Immature natural killer cell (primary cell): ENCODE measurements around the gene IKBKG. TPM values are rescaled to one million over a fixed set of nuclear protein-coding genes. Genes with fewer than 3 reads are reported as not detected.
A peak's percentile ranks its signal among the peaks of the same experiment; 100 is the strongest.
"Not testable (repeated sequence)": the region's sequence is repeated elsewhere in the genome, so short reads cannot be mapped to it uniquely, and the experiment has no call there.

Experiments
- DNase-seq, 3 donors: peaks; one replicate each; pipeline ENCODE4 v3.0.0; 2022; ENCODE audit warnings: mixed read lengths in 1 of 3
- H3K27ac Mint-ChIP-seq, 6 donors: one replicate each; pipeline ENCODE4 v1.8.0; 2020; ENCODE audit warnings: mixed read lengths in 6 of 6, mild to moderate bottlenecking in 5 of 6, inconsistent platforms in 4 of 6, moderate library complexity in 3 of 6
- H3K27me3 Mint-ChIP-seq, 3 donors: one replicate each; pipeline ENCODE4 v1.8.0; 2020 to 2021; ENCODE audit warnings: low read depth in 3 of 3, mild to moderate bottlenecking in 3 of 3, mixed read lengths in 3 of 3, moderate library complexity in 3 of 3, inconsistent platforms in 1 of 3
- H3K36me3 Mint-ChIP-seq, 3 donors: one replicate each; pipeline ENCODE4 v1.8.0; 2020; ENCODE audit warnings: mixed read lengths in 3 of 3, inconsistent platforms in 2 of 3, mild to moderate bottlenecking in 2 of 3
- H3K4me1 Mint-ChIP-seq, 2 donors: one replicate each; pipeline ENCODE4 v1.8.0; 2020; ENCODE audit warnings: inconsistent platforms in 2 of 2, mild to moderate bottlenecking in 2 of 2, mixed read lengths in 2 of 2, moderate library complexity in 1 of 2
- H3K4me3 Mint-ChIP-seq, 5 donors: one replicate each; pipeline ENCODE4 v1.8.0; 2020; ENCODE audit warnings: mild to moderate bottlenecking in 5 of 5, mixed read lengths in 5 of 5, inconsistent platforms in 3 of 5, moderate library complexity in 3 of 5
- H3K9me3 Mint-ChIP-seq, 6 donors: one replicate each; pipeline ENCODE4 v1.8.0; 2020; ENCODE audit warnings: mild to moderate bottlenecking in 6 of 6, mixed read lengths in 6 of 6, inconsistent platforms in 4 of 6, moderate library complexity in 3 of 6
- polyA plus RNA-seq, 3 donors: library from polyadenylated mRNA; unstranded; fragments of 300-500 nt; fragmentation: Illumina TruSeq; gene quantifications; one replicate each; pipeline ENCODE4 v1.2.3, GENCODE V29; 2021

The IKBKG gene
- polyA plus RNA-seq, 3 donors from 2014 or later = 41.4 to 69.4 (median 45.9) TPM

GRCh38 chrX:154534526-154535322, 12.7 kb upstream of the IKBKG start:
- DNase-seq = peak; percentile 89 to 91 (median 89)
- H3K4me3 Mint-ChIP-seq = peak overlapping the region in 1 of 5 donors; percentile 33
- peaks cover 2 to 14% (median 4%) of the 10 kb centered on the region in 3 donors for H3K27me3 Mint-ChIP-seq
- peak overlapping the region; percentile 48 to 89 (median 70) for H3K27ac Mint-ChIP-seq
- peaks cover 4 to 9% (median 4%) of the 10 kb centered on the region in 3 donors for H3K36me3 Mint-ChIP-seq
- no peaks in the 10 kb centered on the region for H3K9me3 Mint-ChIP-seq
- peaks cover 27 to 32% of the 10 kb centered on the region in 2 donors for H3K4me1 Mint-ChIP-seq

- Mint-ChIP-seq H3K4me1 (peaks cover 30 to 38% of the 10 kb centered on the region in 2 donors), H3K27me3 (peaks cover 2 to 14% (median 4%) of the 10 kb centered on the region in 3 donors), H3K4me3 (no peak overlapping the region), H3K36me3 (peaks cover 4 to 9% (median 4%) of the 10 kb centered on the region in 3 donors), H3K9me3 (peaks cover 0 to 1% (median 0%) of the 10 kb centered on the region in 6 donors), H3K27ac (peak overlapping the region in 2 of 6 donors; percentile 50 to 56)
- no peak for DNase-seq
Measured at GRCh38 chrX:154535892-154536291, 11.5 kb upstream of the IKBKG start.

- Mint-ChIP-seq H3K9me3 (peaks cover 0 to 1% (median 0%) of the 10 kb centered on the region in 6 donors), H3K36me3 (peaks cover 4 to 9% (median 7%) of the 10 kb centered on the region in 3 donors), H3K4me3 (peak overlapping the region; percentile 2 to 69 (median 34)), H3K4me1 (peaks cover 55 to 63% of the 10 kb centered on the region in 2 donors), H3K27ac (peak overlapping the region; percentile 73 to 92 (median 88)), H3K27me3 (peaks cover 4 to 19% (median 5%) of the 10 kb centered on the region in 3 donors)
- DNase-seq = no peak
Measured at GRCh38 chrX:154539077-154539476, 8.3 kb upstream of the IKBKG start.

- Mint-ChIP-seq H3K4me1 (peaks cover 57 to 66% of the 10 kb centered on the region in 2 donors), H3K4me3 (peak overlapping the region in 1 of 5 donors; percentile 33), H3K27me3 (peaks cover 4 to 15% (median 4%) of the 10 kb centered on the region in 3 donors), H3K27ac (peak overlapping the region in 4 of 6 donors; percentile 45 to 96 (median 74))
- H3K9me3 Mint-ChIP-seq, DNase-seq, H3K36me3 Mint-ChIP-seq: not testable (repeated sequence)
Measured at GRCh38 chrX:154540365-154540764, 7.1 kb upstream of the IKBKG start.

GRCh38 chrX:154540897-154541535, 6.4 kb upstream of the IKBKG start:
- peaks cover 4 to 15% (median 4%) of the 10 kb centered on the region in 3 donors for H3K27me3 Mint-ChIP-seq
- no peak for DNase-seq
- H3K27ac Mint-ChIP-seq = peak overlapping the region; percentile 91 to 98 (median 96)
- H3K36me3 Mint-ChIP-seq = peaks cover 5 to 7% (median 7%) of the 10 kb centered on the region in 3 donors
- H3K4me1 Mint-ChIP-seq = peaks cover 60 to 69% of the 10 kb centered on the region in 2 donors
- H3K4me3 Mint-ChIP-seq = peak overlapping the region in 3 of 5 donors; percentile 29 to 38 (median 33)
- H3K9me3 Mint-ChIP-seq = peaks cover 0 to 1% (median 0%) of the 10 kb centered on the region in 6 donors

GRCh38 chrX:154541589-154541895, 5.9 kb upstream of the IKBKG start:
- Mint-ChIP-seq H3K36me3 (peaks cover 5 to 7% (median 7%) of the 10 kb centered on the region in 3 donors), H3K4me3 (peak overlapping the region in 2 of 5 donors; percentile 82 to 86), H3K4me1 (peaks cover 63 to 70% of the 10 kb centered on the region in 2 donors), H3K9me3 (peaks cover 0 to 1% (median 0%) of the 10 kb centered on the region in 6 donors), H3K27me3 (peaks cover 3 to 15% (median 4%) of the 10 kb centered on the region in 3 donors), H3K27ac (peak overlapping the region; percentile 94 to 98 (median 96))
- DNase-seq = no peak

- peaks cover 0 to 1% (median 0%) of the 10 kb centered on the region in 6 donors for H3K9me3 Mint-ChIP-seq
- H3K27me3 Mint-ChIP-seq = peaks cover 2 to 14% (median 5%) of the 10 kb centered on the region in 3 donors
- H3K4me1 Mint-ChIP-seq = peaks cover 63 to 70% of the 10 kb centered on the region in 2 donors
- peak overlapping the region; percentile 94 to 98 (median 96) for H3K27ac Mint-ChIP-seq
- H3K36me3 Mint-ChIP-seq = peaks cover 5 to 7% (median 7%) of the 10 kb centered on the region in 3 donors
- peak overlapping the region; percentile 80 to 86 (median 83) for H3K4me3 Mint-ChIP-seq
- DNase-seq = peak; percentile 73 to 75 (median 73)
Measured at GRCh38 chrX:154541896-154542722, 5.3 kb upstream of the IKBKG start.

GRCh38 chrX:154542723-154543424, 4.5 kb upstream of the IKBKG start:
- Mint-ChIP-seq H3K27me3 (peaks cover 3 to 10% (median 8%) of the 10 kb centered on the region in 3 donors), H3K4me3 (peak overlapping the region; percentile 80 to 86 (median 83))

GRCh38 chrX:154545673-154546274, 1.6 kb upstream of the IKBKG start:
- peak overlapping the region; percentile 72 to 81 (median 79) for H3K4me3 Mint-ChIP-seq

More at GRCh38 chrX:154542723-154543424, 4.5 kb upstream of the IKBKG start:
- H3K36me3 Mint-ChIP-seq = peaks cover 5 to 7% (median 7%) of the 10 kb centered on the region in 3 donors
- DNase-seq = no peak
- H3K9me3 Mint-ChIP-seq = peaks cover 0 to 1% (median 0%) of the 10 kb centered on the region in 6 donors
- peaks cover 61 to 68% of the 10 kb centered on the region in 2 donors for H3K4me1 Mint-ChIP-seq
- H3K27ac Mint-ChIP-seq = peak overlapping the region; percentile 94 to 98 (median 96)

GRCh38 chrX:154546354-154547244, 821 bp upstream of the IKBKG start, which contains the start of gene G6PD:
TSS of gene G6PD (minus strand) at chrX:154546846. CDS start at chrX:154546155, 691 bp downstream.
- H3K27me3 Mint-ChIP-seq = peaks cover 7 to 9% (median 8%) of the 10 kb centered on the region in 3 donors
- H3K27ac Mint-ChIP-seq = peak within 1 kb of the TSS; percentile 89 to 97 (median 93)
- peak; percentile 85 to 89 (median 88) for DNase-seq
- peak within 1 kb of the TSS; percentile 86 to 93 (median 92) for H3K4me3 Mint-ChIP-seq
- H3K9me3 Mint-ChIP-seq = no peaks in the 10 kb centered on the region
- H3K36me3 Mint-ChIP-seq = peaks cover 0 to 10% (median 3%) of the 10 kb centered on the region in 3 donors
- peaks cover 59 to 68% of the 10 kb centered on the region in 2 donors for H3K4me1 Mint-ChIP-seq

More at GRCh38 chrX:154545673-154546274, 1.6 kb upstream of the IKBKG start:
- Mint-ChIP-seq H3K36me3 (peaks cover 0 to 10% (median 3%) of the 10 kb centered on the region in 3 donors), H3K4me1 (peaks cover 68 to 70% of the 10 kb centered on the region in 2 donors), H3K27me3 (peaks cover 6 to 8% (median 7%) of the 10 kb centered on the region in 3 donors), H3K27ac (peak overlapping the region; percentile 66 to 89 (median 82)), H3K9me3 (no peaks in the 10 kb centered on the region)
- no peak for DNase-seq

GRCh38 chrX:154548028-154548316, 552 bp downstream of the IKBKG start:
- Mint-ChIP-seq H3K36me3 (peaks cover 0 to 8% (median under 1%) of the 10 kb centered on the region in 3 donors), H3K4me1 (peaks cover 46 to 59% of the 10 kb centered on the region in 2 donors), H3K4me3 (peak overlapping the region; percentile 86 to 93 (median 92)), H3K9me3 (no peaks in the 10 kb centered on the region), H3K27me3 (peaks cover 3 to 10% (median 6%) of the 10 kb centered on the region in 3 donors), H3K27ac (peak overlapping the region; percentile 89 to 97 (median 93))
- no peak for DNase-seq
